ENCODE data around the gene CD82.
"Not testable (repeated sequence)": the region's sequence is repeated elsewhere in the genome, so short reads cannot be mapped to it uniquely, and the experiment has no call there.

CD82 gene

DNA sequence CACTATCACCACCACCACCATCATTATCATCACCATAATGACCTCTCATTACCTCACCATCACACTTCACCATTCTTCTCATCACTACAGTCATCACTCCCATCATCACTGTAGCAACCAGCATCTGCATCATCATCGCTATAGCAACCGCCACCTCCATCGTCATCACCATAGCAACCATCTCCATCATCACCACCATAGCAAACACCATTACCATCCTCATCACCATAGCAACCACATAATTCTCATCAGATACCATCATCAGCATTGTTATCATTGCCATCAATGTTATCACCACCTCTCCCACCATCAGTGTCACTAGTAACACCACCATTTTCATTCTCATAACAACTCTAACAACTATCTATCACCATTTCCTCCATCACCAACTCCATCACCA, 23.1 kb upstream of the CD82 start:
- TF ChIP-seq ZNF274 (IDR thresholded peaks at IDR 0.05; ENCODE audit: low read depth, low read length) = no peak
- no peak overlapping the region for H3K4me3 ChIP-seq (ENCODE audit: low read length)

DNA sequence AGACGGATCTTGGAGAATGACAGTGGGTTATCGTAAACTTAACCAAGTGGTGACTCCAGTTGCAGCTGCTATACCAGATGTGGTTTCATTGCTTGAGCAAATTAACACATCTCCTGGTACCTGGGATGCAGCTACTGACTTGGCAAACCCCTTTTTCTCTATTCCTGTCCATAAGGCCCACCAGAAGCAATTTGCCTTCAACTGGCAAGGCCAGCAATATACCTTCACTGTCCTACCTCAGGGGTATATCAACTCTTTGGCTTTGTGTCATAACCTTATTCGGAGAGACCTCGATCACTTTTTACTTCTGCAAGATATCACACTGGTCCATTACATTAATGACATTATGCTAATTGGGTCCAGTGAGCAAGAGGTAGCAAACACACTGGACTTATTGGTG, 18.5 kb upstream of the CD82 start:
- not testable (repeated sequence) for H3K4me3 ChIP-seq (ENCODE audit: low read length)

DNA sequence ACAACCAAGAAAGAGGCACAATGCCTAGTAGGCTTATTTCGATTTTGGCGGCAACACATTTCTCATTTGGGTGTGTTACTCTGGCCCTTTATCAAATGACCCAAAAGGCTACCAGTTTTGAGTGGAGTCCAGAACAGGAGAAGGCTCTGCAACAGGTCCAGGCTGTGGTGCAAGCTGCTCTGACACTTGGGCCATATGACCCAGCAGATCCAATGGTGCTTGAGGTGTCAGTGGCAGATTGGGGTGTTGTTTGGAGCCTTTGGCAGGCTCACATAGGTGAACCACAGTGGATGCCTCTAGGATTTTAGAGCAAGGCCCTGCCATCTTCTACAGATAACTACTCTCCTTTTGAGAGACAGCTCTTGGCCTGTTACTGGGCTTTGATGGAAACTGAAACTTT, 17.9 kb upstream of the CD82 start:
- H3K4me3 ChIP-seq (ENCODE audit: low read length) = not testable (repeated sequence)

DNA sequence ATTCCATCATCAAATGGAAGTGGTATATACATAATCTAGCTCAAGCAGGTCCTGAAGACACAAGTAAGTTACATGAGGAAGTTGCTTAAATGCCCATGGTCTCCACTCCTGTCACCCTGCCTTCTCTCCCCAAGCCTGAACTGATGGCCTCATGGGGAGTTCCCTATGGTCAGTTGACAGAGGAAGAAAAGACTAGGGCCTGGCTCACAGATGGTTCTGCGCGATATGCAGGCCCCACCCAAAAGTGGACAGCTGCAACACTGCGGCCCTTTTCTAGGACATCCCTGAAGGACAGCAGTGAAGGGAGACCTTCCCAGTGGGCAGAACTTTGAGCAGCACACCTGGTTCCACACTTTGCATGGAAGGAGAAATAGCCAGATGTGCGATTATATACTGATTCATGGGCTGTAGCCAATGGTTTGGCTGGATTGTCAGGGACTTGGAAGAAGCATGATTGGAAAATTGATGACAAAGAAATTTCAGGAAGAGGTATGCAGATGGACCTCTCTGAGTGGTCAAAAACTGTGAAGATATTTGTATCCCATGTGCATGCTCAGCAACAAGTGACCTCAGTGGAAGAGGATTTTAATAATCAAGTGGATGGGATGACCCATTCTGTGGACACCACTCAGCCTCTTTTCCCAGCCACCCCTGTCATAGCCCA, 17.3 kb upstream of the CD82 start:
- TF ChIP-seq ZNF274 (IDR thresholded peaks at IDR 0.05; ENCODE audit: low read depth, low read length) = no peak
- no peak overlapping the region for H3K4me3 ChIP-seq (ENCODE audit: low read length)

DNA sequence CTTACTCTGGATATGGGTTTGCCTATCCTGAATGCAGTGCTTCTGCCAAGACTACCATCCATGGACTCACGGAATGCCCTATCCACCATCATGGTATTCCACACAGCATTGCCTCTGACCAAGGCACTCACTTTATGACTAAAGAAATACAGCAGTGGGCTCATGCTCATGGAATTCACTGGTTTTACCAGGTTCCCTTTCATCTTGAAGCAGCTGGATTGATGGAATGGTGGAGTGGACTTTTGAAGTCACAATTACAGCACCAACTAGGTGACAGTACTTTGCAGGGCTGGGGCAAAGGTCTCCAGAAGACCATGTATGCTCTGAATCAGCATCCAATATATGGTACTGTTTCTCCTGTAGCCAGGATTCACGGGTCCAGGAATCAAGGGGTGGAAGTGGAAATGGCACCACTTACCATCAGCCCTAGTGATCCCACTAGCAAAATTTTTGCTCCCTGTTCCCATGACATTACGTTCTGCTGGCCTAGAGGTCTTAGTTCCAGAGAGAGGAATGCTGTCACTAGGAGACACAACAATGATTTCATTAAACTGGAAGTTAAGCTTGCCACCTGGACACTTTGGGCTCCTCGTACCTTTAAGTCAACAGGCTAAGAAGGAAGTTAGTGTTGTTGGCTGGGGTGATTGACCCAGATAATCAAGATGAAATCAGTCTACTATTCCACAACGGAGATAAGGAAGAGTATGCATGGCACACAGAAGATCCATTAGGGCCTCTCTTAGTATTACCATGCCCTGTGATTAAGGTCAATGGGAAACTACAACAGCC, 16.3 kb upstream of the CD82 start:
- H3K4me3 ChIP-seq (ENCODE audit: low read length) = not testable (repeated sequence)

DNA sequence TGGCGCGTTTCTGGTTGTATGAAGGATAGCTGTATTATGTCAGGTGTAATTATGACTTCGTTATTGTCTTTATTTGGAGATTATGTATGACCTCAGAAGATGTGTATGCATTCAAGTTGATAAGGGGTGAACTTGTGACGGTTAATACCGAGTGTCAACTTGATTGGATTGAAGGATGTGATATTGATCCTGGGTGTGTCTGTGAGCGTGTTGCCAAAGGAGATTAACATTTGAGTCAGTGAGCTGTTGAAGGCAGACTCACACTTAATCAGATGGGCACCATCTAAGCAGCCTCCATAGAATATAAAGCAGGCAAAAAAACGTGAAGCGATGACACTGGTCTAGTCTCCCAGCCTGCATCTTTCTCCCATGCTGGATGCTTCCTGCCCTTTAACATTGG, 15.3 kb upstream of the CD82 start:
- H3K4me3 ChIP-seq (ENCODE audit: low read length) = no peak overlapping the region
- no peak for TF ChIP-seq ZNF274 (IDR thresholded peaks at IDR 0.05; ENCODE audit: low read depth, low read length)

DNA sequence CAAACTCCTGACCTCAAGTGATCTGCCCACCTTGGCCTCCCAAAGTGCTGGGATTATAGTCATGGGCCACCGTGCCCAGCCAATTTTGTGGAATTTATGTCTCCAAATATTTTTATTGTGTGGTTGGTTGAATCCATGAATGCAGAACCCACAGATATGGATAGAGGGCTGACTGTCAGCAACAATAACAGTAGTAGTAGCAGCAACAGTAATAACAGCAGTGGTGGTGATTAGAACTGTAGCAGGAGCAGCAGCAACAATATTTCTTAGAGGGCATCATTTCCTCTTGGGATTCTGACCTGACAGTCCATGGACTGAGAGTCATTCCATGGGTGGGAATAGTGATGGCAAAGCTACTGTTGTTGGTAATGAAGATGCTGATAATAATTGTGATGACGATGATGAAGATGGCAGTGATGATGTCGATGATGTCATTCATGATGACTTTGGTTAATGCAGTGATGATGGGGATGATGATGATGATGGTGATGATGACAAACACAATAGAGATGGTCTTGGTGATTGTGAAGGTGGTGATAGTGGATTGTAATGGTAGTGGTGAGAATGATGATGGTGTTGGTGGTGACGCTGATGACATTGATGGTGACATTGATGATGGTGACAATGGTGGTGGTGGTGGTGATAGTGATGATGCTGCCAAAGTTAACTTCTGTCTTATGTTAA, 13.9 kb upstream of the CD82 start:
- no peak for TF ChIP-seq ZNF274 (IDR thresholded peaks at IDR 0.05; ENCODE audit: low read depth, low read length)
- H3K4me3 ChIP-seq (ENCODE audit: low read length) = no peak overlapping the region

DNA sequence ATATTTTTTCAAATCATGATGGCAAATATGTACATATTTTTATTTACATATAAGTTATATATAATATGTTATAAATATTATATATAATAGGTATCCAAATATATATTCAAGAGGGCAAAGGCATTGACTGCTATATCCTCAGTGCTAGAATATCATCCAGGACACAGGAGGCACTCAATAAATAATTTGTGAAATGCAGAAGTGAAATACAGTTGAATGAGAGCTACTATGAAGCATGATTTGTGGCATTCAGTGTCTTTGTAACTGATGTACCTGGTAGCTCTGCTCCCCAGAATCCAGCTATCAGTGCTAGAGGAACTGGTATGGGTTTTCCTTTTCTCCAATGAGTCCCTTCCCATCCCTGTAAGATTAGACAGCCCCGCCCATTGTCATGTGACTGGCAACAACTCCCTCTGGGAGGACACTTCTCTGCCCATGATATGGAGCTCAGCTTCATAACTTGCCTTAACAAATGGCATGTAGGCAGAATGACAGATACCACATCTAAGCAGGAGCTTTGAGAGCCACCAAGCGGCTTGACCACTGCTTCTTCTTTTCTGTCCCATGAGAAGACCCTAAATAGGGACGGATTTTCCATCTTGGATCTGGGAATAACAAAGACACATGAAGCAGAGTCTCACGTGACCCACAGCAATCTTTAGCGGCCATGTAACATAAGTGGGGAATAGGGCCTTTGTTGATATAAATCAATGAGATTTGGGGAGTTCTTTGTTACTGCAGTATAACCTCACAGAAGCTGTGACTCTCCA, 10.2 kb upstream of the CD82 start:
- no peak overlapping the region for H3K4me3 ChIP-seq (ENCODE audit: low read length)
- no peak for TF ChIP-seq ZNF274 (IDR thresholded peaks at IDR 0.05; ENCODE audit: low read depth, low read length)

DNA sequence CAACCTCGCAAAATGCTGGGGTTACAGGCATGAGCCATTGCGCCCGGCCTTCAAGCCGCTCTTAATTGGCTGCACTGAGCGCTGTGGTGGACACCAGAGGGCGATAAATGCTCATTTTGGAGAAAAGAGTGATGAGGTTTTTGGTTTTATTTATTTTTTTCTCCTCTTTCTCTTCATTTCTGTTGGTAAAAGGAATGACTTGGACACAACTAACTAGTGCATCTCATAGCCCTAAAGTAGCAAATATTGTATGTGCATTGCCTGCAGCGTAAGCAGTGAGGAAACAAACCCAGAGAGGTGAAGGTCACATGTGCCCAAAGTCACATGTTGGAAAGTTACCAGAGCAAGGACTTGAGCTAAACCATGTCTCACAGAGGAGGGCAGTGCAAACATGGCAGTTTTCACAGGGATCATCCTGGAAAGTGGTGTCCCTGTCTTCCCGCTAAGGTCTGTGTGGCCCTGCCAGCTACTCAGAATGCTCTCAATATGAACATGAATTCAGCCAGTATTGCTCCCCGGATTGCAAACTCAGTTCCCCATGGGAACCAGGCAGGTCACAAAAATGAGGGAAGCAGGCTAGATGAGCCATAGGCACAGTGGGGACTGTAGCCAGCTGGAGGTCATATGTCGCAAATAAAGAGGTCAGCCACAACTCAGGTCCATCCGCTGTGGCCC, 8.6 kb upstream of the CD82 start:
- no peak for TF ChIP-seq ZNF274 (IDR thresholded peaks at IDR 0.05; ENCODE audit: low read depth, low read length)
- no peak overlapping the region for H3K4me3 ChIP-seq (ENCODE audit: low read length)

DNA sequence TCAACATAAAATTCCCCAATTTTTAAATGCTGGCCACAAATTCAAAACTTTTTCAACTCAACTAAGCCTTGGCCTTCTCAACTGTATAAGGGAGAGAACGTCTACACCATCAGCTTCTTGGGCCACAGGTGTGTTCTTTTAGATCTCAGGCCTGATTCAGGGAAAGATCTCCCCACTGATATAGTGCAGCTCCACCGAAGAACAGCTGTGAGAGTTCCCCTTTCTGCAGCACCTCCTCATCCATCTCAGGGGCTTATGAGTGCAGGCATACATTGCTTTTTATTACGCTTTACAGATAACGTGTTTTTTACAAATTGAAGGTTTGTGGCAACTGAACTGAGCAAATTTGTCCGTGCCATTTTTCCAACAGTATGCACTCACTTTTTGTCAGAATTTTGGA, 8.0 kb upstream of the CD82 start:
- H3K4me3 ChIP-seq (ENCODE audit: low read length) = no peak overlapping the region
- no peak for TF ChIP-seq ZNF274 (IDR thresholded peaks at IDR 0.05; ENCODE audit: low read depth, low read length)

DNA sequence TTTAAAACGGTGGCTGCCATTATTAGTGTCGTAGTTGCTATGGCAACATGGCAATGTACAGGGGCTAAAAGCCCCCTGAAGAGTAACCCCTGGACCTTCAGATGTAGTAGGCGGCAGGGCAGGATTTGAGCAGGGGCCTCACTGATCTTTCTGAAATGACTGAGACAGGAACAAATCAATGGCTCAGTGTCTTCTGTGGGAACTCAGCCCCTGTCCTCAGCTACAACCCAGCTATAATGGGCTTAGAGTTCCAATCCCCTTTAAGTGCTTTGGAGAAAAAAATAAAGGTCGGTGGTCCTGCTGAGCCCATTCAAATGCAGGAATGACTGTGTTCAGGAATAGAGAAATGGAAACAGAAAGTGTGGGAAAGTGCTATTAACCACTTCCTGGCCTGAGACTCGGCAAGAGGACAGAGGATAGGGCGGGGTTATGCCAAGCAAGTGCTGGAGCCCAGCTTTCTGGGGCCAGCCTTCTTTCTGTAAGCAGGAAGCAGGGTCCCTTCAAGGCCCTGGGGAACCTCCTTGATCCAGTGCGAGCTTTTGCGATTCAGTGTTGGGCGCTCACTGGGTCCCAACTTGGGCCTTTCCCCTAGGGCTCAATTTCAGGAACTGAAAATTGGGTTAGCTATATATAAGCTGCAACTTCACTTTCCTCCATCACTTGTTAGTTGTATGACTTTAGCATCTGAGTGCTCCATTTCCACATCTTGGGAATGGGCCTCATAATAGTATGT, 6.1 kb upstream of the CD82 start:
- peak overlapping the region; percentile 38; the same call in 1 of the 2 replicates for H3K4me3 ChIP-seq (ENCODE audit: low read length)
- TF ChIP-seq ZNF274 (IDR thresholded peaks at IDR 0.05; ENCODE audit: low read depth, low read length) = no peak

DNA sequence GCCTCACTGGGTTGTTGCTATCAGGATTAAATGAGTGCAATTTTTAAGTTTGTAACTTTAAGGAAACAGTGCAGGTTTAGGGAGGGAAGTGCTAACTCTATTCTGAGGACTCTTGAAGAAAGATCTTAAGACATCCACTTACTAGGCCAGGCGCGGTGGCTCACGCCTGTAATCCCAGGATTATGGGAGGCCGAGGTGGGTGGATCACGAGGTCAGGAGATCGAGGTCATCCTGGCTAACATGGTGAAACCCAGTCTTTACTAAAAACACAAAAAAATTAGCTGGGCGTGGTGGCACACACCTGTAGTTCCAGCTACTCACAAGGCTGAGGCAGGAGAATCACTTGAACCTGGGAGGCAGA, 5.5 kb upstream of the CD82 start:
- not testable (repeated sequence) for H3K4me3 ChIP-seq (ENCODE audit: low read length)

DNA sequence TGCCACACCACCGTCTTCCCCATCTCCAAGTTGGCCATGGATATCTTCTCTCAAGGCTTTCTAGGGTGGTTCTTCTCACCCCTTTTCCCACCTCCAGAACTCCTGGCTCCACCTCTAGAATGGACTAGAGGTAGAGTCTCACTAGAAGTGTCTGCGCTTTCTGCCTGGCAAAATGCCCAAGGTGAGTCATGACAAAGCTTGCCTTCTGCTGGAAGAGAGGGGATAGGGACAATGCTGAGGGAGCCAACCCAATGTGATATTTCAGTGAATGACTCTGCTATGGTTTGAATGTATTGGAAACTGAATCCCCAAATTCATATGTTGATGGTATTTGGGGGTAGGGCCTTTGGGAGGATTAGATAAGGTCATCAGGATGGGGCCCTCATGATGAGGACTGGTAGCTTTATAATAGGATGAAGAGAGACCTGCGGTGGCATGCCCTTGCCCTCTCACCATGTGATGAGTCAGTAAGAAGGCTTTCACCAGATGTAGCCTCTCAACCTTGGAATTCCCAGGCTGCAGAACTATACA, 4.1 kb upstream of the CD82 start:
- H3K4me3 ChIP-seq (ENCODE audit: low read length) = no peak overlapping the region
- no peak for TF ChIP-seq ZNF274 (IDR thresholded peaks at IDR 0.05; ENCODE audit: low read depth, low read length)
